CD8-positive, alpha-beta memory T cell (primary cell): ENCODE results near the gene TSPOAP1. TPM values are rescaled to one million over a fixed set of nuclear protein-coding genes. Genes with fewer than 3 reads are reported as not detected.
A peak's percentile ranks its signal among the peaks of the same experiment; 100 is the strongest.

ENCODE experiments used
- CTCF ChIA-PET: fragments of 350-600 bp; sonication (Branson Sonifier 250); formaldehyde crosslinking; loops from one replicate; lab custom pipeline; 2021; ENCODE audit warnings: antibody characterized with exemption; lab: Charles Lee
- POLR2A ChIA-PET: fragments of 350-600 bp; sonication (Branson Sonifier 250); formaldehyde crosslinking; loops from one replicate; lab custom pipeline; 2021; ENCODE audit warnings: antibody characterized with exemption; lab: Charles Lee
- DNase-seq, 5 donors: peaks; one replicate each; pipeline versions ENCODE4 v3.0.0 to v3.0.0-alpha.2; 2020 to 2022; ENCODE audit warnings: mixed read lengths in 1 of 5
- H3K27ac ChIP-seq: one replicate; pipeline ENCODE4 v1.7.0; 2013; ENCODE audit warnings: low read depth, mild to moderate bottlenecking, low read length, moderate library complexity
- H3K27me3 ChIP-seq: 2 replicates; pipeline ENCODE4 v1.7.0; 2013; ENCODE audit warnings: low read length, mild to moderate bottlenecking; ENCODE audit not compliant: insufficient read depth, poor library complexity, severe bottlenecking
- H3K36me3 ChIP-seq: 2 replicates; pipeline ENCODE4 v1.7.0; 2013; ENCODE audit warnings: mild to moderate bottlenecking, low read length, moderate library complexity; ENCODE audit not compliant: insufficient read depth
- H3K4me1 ChIP-seq: 2 replicates; pipeline ENCODE4 v1.7.0; 2013; ENCODE audit warnings: mild to moderate bottlenecking, low read length, moderate library complexity; ENCODE audit not compliant: insufficient read depth
- H3K4me3 ChIP-seq: 2 replicates; pipeline ENCODE4 v1.7.0; 2013; ENCODE audit warnings: mild to moderate bottlenecking, low read length
- H3K9me3 ChIP-seq: 2 replicates; pipeline ENCODE4 v1.7.0; 2013; ENCODE audit warnings: mild to moderate bottlenecking, low read length
- H3K27ac Mint-ChIP-seq, 8 donors: one replicate each; pipeline ENCODE4 v1.8.0; 2020 to 2021; ENCODE audit warnings: mixed read lengths in 8 of 8, mild to moderate bottlenecking in 6 of 8, inconsistent platforms in 3 of 8, moderate library complexity in 3 of 8
- H3K27me3 Mint-ChIP-seq, 2 donors: one replicate each; pipeline ENCODE4 v1.8.0; 2020 to 2021; ENCODE audit warnings: mixed read lengths in 2 of 2, mild to moderate bottlenecking in 1 of 2, moderate library complexity in 1 of 2
- H3K36me3 Mint-ChIP-seq, 3 donors: one replicate each; pipeline ENCODE4 v1.8.0; 2020 to 2021; ENCODE audit warnings: mixed read lengths in 3 of 3, inconsistent platforms in 1 of 3, mild to moderate bottlenecking in 1 of 3
- H3K4me1 Mint-ChIP-seq, 3 donors: one replicate each; pipeline ENCODE4 v1.8.0; 2020 to 2021; ENCODE audit warnings: mixed read lengths in 3 of 3, inconsistent platforms in 1 of 3, mild to moderate bottlenecking in 1 of 3
- H3K4me3 Mint-ChIP-seq, 7 donors: one replicate each; pipeline ENCODE4 v1.8.0; 2020 to 2021; ENCODE audit warnings: mixed read lengths in 7 of 7, mild to moderate bottlenecking in 6 of 7, moderate library complexity in 4 of 7, inconsistent platforms in 2 of 7
- H3K9me3 Mint-ChIP-seq, 5 donors: one replicate each; pipeline ENCODE4 v1.8.0; 2020 to 2022; ENCODE audit warnings: mixed read lengths in 5 of 5, mild to moderate bottlenecking in 3 of 5, moderate library complexity in 2 of 5, inconsistent platforms in 1 of 5
- polyA plus RNA-seq: library from polyadenylated mRNA; unstranded; fragments of 300-500 nt; fragmentation: Illumina TruSeq; gene quantifications from one replicate; pipeline ENCODE4 v1.2.3, GENCODE V29; 2021
- total RNA-seq, 2 experiments: library from RNA; stranded (reverse); gene quantifications; one replicate each; pipeline ENCODE4 v1.2.3, GENCODE V29; 2021

Gene TSPOAP1
- total and polyA plus RNA-seq, 3 experiments from 2014 or later: 4.0 to 15.0 (median 14.4) TPM

- no peak overlapping the region for H3K27ac Mint-ChIP-seq
- H3K36me3 Mint-ChIP-seq: peaks cover 0 to 3% (median 0%) of the 10 kb centered on the region in 3 donors
- H3K4me1 Mint-ChIP-seq: no peaks in the 10 kb centered on the region
- no peaks in the 10 kb centered on the region for H3K9me3 Mint-ChIP-seq
- POLR2A ChIA-PET: no interaction called here
- no peaks in the 10 kb centered on the region for H3K9me3 ChIP-seq
- H3K4me1 ChIP-seq: no peaks in the 10 kb centered on the region
- CTCF ChIA-PET: no interaction called here
- H3K4me3 ChIP-seq: no peak overlapping the region
- DNase-seq: no peak
- H3K27me3 ChIP-seq: no peaks in the 10 kb centered on the region
- H3K36me3 ChIP-seq: no peaks in the 10 kb centered on the region
- H3K4me3 Mint-ChIP-seq: no peak overlapping the region
- peaks cover 14 to 31% of the 10 kb centered on the region in 2 donors for H3K27me3 Mint-ChIP-seq
- H3K27ac ChIP-seq: no peak overlapping the region
These were observed 57.9 kb downstream of the TSPOAP1 start for GRCh38 chr17:58270476-58271215.

- DNase-seq: no peak
- no peak overlapping the region for H3K27ac Mint-ChIP-seq
- peaks cover 2% of the 10 kb centered on the region for H3K27me3 ChIP-seq
- H3K4me3 Mint-ChIP-seq: no peak overlapping the region
- H3K27ac ChIP-seq: no peak overlapping the region
- H3K36me3 ChIP-seq: no peaks in the 10 kb centered on the region
- peaks cover 17 to 37% of the 10 kb centered on the region in 2 donors for H3K27me3 Mint-ChIP-seq
- no peaks in the 10 kb centered on the region for H3K4me1 Mint-ChIP-seq
- CTCF ChIA-PET: no interaction called here
- no peaks in the 10 kb centered on the region for H3K9me3 Mint-ChIP-seq
- POLR2A ChIA-PET: no interaction called here
- H3K4me3 ChIP-seq: no peak overlapping the region
- H3K4me1 ChIP-seq: no peaks in the 10 kb centered on the region
- no peaks in the 10 kb centered on the region for H3K9me3 ChIP-seq
- peaks cover 0 to 3% (median 0%) of the 10 kb centered on the region in 3 donors for H3K36me3 Mint-ChIP-seq
These were observed 58.9 kb downstream of the TSPOAP1 start for GRCh38 chr17:58269557-58270291.

GRCh38 chr17:58268774-58269556 is 59.6 kb downstream of the TSPOAP1 start:
- CTCF ChIA-PET: no interaction called here

GRCh38 chr17:58268326-58268725 is 60.3 kb downstream of the TSPOAP1 start:
- ChIA-PET POLR2A (no interaction called here), CTCF (no interaction called here)
- DNase-seq: no peak
- H3K4me3 Mint-ChIP-seq: no peak overlapping the region
- H3K36me3 ChIP-seq: no peaks in the 10 kb centered on the region
- H3K27me3 Mint-ChIP-seq: peaks cover 26 to 45% of the 10 kb centered on the region in 2 donors
- peaks cover 10% of the 10 kb centered on the region for H3K27me3 ChIP-seq
- no peaks in the 10 kb centered on the region for H3K4me1 ChIP-seq
- H3K36me3 Mint-ChIP-seq: peaks cover 0 to 3% (median 0%) of the 10 kb centered on the region in 3 donors
- no peaks in the 10 kb centered on the region for H3K9me3 Mint-ChIP-seq
- peak overlapping the region in 1 of 8 donors; percentile 23 for H3K27ac Mint-ChIP-seq
- H3K9me3 ChIP-seq: no peaks in the 10 kb centered on the region
- no peak overlapping the region for H3K4me3 ChIP-seq
- no peak overlapping the region for H3K27ac ChIP-seq
- no peaks in the 10 kb centered on the region for H3K4me1 Mint-ChIP-seq

More at GRCh38 chr17:58268774-58269556, 59.6 kb downstream of the TSPOAP1 start:
- H3K27me3 ChIP-seq: peaks cover 5% of the 10 kb centered on the region
- no peak overlapping the region for H3K4me3 ChIP-seq
- no peaks in the 10 kb centered on the region for H3K4me1 ChIP-seq
- H3K36me3 ChIP-seq: no peaks in the 10 kb centered on the region
- no peak for DNase-seq
- H3K27ac Mint-ChIP-seq: no peak overlapping the region
- no peaks in the 10 kb centered on the region for H3K9me3 Mint-ChIP-seq
- peaks cover 0 to 3% (median 0%) of the 10 kb centered on the region in 3 donors for H3K36me3 Mint-ChIP-seq
- POLR2A ChIA-PET: no interaction called here
- no peak overlapping the region for H3K27ac ChIP-seq
- peaks cover 22 to 45% of the 10 kb centered on the region in 2 donors for H3K27me3 Mint-ChIP-seq
- no peaks in the 10 kb centered on the region for H3K4me1 Mint-ChIP-seq
- no peak overlapping the region for H3K4me3 Mint-ChIP-seq
- no peaks in the 10 kb centered on the region for H3K9me3 ChIP-seq

- Mint-ChIP-seq H3K9me3 (no peaks in the 10 kb centered on the region), H3K27me3 (peaks cover 30 to 46% of the 10 kb centered on the region in 2 donors), H3K36me3 (peaks cover 0 to 3% (median 0%) of the 10 kb centered on the region in 3 donors), H3K27ac (peak overlapping the region in 1 of 8 donors; percentile 23), H3K4me1 (no peaks in the 10 kb centered on the region), H3K4me3 (no peak overlapping the region)
- ChIA-PET POLR2A (no interaction called here), CTCF (no interaction called here)
- H3K4me3 ChIP-seq: no peak overlapping the region
- no peaks in the 10 kb centered on the region for H3K9me3 ChIP-seq
- no peak for DNase-seq
- H3K4me1 ChIP-seq: no peaks in the 10 kb centered on the region
- no peak overlapping the region for H3K27ac ChIP-seq
- peaks cover 12% of the 10 kb centered on the region for H3K27me3 ChIP-seq
- no peaks in the 10 kb centered on the region for H3K36me3 ChIP-seq
These were observed 61.0 kb downstream of the TSPOAP1 start for GRCh38 chr17:58267347-58268324.

GRCh38 chr17:58265902-58266875 is 62.4 kb downstream of the TSPOAP1 start:
- Histone ChIP-seq H3K4me3 (no peak overlapping the region), H3K36me3 (no peaks in the 10 kb centered on the region), H3K9me3 (no peaks in the 10 kb centered on the region), H3K27ac (no peak overlapping the region), H3K27me3 (peaks cover 13% of the 10 kb centered on the region), H3K4me1 (no peaks in the 10 kb centered on the region)
- H3K27me3 Mint-ChIP-seq: peaks cover 37 to 58% of the 10 kb centered on the region in 2 donors
- no peak overlapping the region for H3K4me3 Mint-ChIP-seq
- H3K27ac Mint-ChIP-seq: no peak overlapping the region
- DNase-seq: no peak
- H3K36me3 Mint-ChIP-seq: peaks cover 0 to 3% (median 0%) of the 10 kb centered on the region in 3 donors
- CTCF ChIA-PET: interaction anchor here (1.7 kb wide), 1 partner anchor 17 kb away, joined by 7 read pairs; no protein-coding TSS in a partner anchor
- no peaks in the 10 kb centered on the region for H3K4me1 Mint-ChIP-seq
- POLR2A ChIA-PET: no interaction called here
- no peaks in the 10 kb centered on the region for H3K9me3 Mint-ChIP-seq
